Skeletal muscle tissue (tissue), 4 donors: Measurements from ENCODE around the gene AKAP6. TPM values are rescaled to one million over a fixed set of nuclear protein-coding genes. Genes with fewer than 3 reads are reported as not detected.

ENCODE experiments used
- H3K27ac ChIP-seq: one replicate; pipeline ENCODE4 v1.7.0; 2013; ENCODE audit warnings: mild to moderate bottlenecking, low read depth, low read length, inconsistent platforms
- H3K27me3 ChIP-seq, 3 donors: one replicate each; pipeline ENCODE4 v1.7.0; 2013; ENCODE audit warnings: low read length in 3 of 3; ENCODE audit not compliant: control insufficient read depth in 3 of 3, insufficient read depth in 3 of 3
- H3K36me3 ChIP-seq, 3 donors: one replicate each; pipeline ENCODE4 v1.7.0; 2013; ENCODE audit warnings: low read length in 3 of 3; ENCODE audit not compliant: control insufficient read depth in 3 of 3, insufficient read depth in 3 of 3
- H3K4me1 ChIP-seq, 3 donors: one replicate each; pipeline ENCODE4 v1.7.0; 2013; ENCODE audit warnings: low read length in 3 of 3, mild to moderate bottlenecking in 3 of 3; ENCODE audit not compliant: control insufficient read depth in 3 of 3, insufficient read depth in 3 of 3
- H3K4me3 ChIP-seq, 3 donors: one replicate each; pipeline ENCODE4 v1.7.0; 2013; ENCODE audit warnings: low read length in 3 of 3
- H3K9ac ChIP-seq, 3 donors: one replicate each; pipeline ENCODE4 v1.7.0; 2013; ENCODE audit warnings: low read length in 3 of 3, mild to moderate bottlenecking in 3 of 3, moderate library complexity in 2 of 3, low read depth in 1 of 3
- H3K9me3 ChIP-seq, 3 donors: one replicate each; pipeline ENCODE4 v1.7.0; 2013; ENCODE audit warnings: low read length in 3 of 3; ENCODE audit not compliant: control insufficient read depth in 3 of 3
- total RNA-seq: library from RNA; depleted of rRNA; stranded (reverse); fragments of >200 nt; gene quantifications from one replicate; pipeline ENCODE4 v1.2.3, GENCODE V29; 2014
- donor health status: Osteomylitis.

The AKAP6 gene
- total RNA-seq, 1 donor from 2014 or later = 102 TPM

DNA sequence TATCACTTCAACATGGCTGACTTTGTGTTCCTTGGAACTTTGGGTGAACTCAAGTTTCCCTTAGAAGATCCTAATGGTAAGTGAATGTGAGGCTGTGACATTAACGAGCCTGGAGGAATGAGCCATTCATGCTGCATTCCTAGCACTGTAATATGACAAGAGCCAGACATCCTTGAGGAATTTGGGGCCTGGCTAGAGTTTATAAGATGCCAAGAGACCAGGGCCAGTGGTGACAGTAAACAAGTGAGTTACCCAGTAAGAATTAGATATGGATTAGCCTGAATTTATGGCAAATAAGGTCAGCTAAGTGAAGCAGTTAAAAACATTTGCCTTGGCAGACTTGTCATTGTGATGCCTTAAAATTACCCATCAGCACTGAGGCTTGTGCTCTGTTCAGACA lies 232.4 kb downstream of the AKAP6 start:
- Histone ChIP-seq H3K27ac (no peak overlapping the region), H3K36me3 (no peaks in the 10 kb centered on the region), H3K9ac (no peak overlapping the region), H3K9me3 (no peaks in the 10 kb centered on the region), H3K4me3 (no peak overlapping the region), H3K4me1 (peaks cover 4 to 27% (median 18%) of the 10 kb centered on the region in 3 donors), H3K27me3 (no peaks in the 10 kb centered on the region)

DNA sequence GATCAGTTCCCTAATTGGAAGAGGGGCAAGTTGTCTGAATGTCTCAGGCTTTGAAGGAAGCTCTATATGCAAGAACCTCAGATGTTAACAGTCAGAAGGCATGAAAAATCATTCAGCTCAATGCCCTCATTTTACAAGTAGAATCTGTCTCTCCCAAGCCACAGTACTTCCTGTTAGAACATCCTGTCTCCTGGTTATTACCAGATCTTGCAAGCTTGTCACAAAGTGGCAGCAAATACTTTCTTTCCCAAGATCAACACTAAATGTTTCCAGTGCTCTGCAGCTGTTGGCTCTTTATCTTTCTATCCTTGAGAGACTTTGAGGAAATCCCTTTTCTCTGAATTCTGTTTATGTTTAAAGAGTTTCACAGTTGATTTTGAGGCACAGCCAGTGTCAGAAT lies 235.5 kb downstream of the AKAP6 start:
- Histone ChIP-seq H3K27ac (no peak overlapping the region), H3K4me3 (no peak overlapping the region), H3K9ac (peak overlapping the region in 1 of 3 donors; percentile 7), H3K36me3 (no peaks in the 10 kb centered on the region), H3K9me3 (no peaks in the 10 kb centered on the region), H3K27me3 (no peaks in the 10 kb centered on the region), H3K4me1 (peaks cover 4 to 19% (median 14%) of the 10 kb centered on the region in 3 donors)

DNA sequence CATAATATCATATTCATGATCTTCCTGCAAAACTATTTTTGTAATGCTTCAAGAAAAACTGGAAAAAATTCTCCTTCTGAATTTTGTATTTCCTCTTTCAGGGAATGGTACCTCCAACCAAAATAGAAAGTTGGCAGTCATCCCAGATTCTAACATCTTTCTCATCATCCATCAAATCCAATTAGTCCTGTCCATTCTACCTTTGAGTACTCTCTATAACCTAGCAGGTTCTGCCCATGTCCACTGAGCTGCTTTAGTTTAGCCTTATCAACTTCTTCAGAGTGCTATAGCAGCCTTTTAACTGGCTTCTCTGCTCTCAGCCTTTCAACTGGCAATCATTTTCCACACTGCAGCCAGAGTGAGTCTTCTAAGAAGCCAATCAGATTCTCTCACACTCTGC lies 236.2 kb downstream of the AKAP6 start:
- Histone ChIP-seq H3K9ac (no peak overlapping the region), H3K36me3 (no peaks in the 10 kb centered on the region), H3K9me3 (no peaks in the 10 kb centered on the region), H3K4me3 (no peak overlapping the region), H3K27ac (no peak overlapping the region), H3K27me3 (no peaks in the 10 kb centered on the region), H3K4me1 (peaks cover 4 to 14% (median 12%) of the 10 kb centered on the region in 3 donors)

DNA sequence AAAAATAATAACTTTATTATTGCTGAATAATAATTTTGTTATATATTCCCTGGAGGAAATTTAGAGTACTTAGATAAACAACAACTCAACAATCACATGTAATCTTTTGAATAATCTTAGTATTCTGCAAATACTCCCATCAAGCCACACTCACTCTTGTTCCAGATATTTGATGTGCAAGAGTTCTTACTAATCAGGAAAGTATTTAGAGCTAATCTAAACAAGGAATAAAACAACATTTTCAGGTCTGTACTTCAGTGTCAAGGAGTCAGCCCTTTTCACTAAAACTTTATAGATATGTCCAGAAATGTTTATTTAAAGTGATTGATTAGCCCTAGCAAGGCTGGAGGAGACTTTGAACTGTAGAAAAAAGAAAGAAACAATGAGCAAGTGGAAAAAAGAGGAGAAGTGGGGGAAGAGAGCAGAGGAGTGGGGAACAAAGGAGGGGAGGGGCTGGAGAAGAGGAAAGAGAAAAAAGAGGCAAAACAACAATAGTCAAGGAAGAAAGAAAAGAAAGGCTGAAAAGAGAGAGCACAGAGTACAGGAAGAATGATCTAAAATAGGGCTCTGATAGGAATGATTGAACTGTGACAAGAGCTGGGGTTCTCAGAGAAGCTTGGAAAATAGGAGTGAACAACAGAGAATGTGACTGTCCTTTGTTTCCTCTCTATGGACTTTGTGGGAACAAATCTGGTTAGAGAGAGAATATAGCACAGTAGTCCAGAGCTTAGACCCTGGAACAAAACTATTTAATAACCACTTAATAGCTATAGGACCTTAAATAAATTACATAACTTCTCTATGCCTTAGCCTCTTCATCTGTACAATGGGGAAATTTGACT lies 238.7 kb downstream of the AKAP6 start:
- Histone ChIP-seq H3K4me1 (peaks cover 4 to 12% (median 12%) of the 10 kb centered on the region in 3 donors), H3K4me3 (no peak overlapping the region), H3K36me3 (no peaks in the 10 kb centered on the region), H3K9me3 (no peaks in the 10 kb centered on the region), H3K27me3 (no peaks in the 10 kb centered on the region), H3K9ac (no peak overlapping the region), H3K27ac (no peak overlapping the region)

DNA sequence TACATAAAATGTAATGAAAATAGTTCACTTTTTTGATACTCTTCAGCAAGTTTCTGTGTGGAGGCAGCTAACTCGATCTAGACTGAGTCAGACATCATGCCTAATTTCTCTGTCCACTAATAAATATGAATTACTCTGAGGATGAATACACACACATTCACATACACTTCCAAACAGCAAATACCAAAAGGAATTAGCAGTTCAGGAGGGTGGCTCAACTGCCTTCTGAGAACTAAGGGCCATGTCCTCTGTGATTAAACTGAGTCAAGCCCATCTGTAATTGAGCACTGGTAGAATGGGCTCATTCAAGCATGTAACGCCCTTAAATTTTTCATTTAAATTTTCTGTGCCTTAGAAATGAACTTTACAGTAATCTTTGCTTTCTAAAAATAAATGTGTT lies 242.5 kb downstream of the AKAP6 start:
- peaks cover 0 to 4% (median 0%) of the 10 kb centered on the region in 3 donors for H3K4me1 ChIP-seq
- no peaks in the 10 kb centered on the region for H3K36me3 ChIP-seq

DNA sequence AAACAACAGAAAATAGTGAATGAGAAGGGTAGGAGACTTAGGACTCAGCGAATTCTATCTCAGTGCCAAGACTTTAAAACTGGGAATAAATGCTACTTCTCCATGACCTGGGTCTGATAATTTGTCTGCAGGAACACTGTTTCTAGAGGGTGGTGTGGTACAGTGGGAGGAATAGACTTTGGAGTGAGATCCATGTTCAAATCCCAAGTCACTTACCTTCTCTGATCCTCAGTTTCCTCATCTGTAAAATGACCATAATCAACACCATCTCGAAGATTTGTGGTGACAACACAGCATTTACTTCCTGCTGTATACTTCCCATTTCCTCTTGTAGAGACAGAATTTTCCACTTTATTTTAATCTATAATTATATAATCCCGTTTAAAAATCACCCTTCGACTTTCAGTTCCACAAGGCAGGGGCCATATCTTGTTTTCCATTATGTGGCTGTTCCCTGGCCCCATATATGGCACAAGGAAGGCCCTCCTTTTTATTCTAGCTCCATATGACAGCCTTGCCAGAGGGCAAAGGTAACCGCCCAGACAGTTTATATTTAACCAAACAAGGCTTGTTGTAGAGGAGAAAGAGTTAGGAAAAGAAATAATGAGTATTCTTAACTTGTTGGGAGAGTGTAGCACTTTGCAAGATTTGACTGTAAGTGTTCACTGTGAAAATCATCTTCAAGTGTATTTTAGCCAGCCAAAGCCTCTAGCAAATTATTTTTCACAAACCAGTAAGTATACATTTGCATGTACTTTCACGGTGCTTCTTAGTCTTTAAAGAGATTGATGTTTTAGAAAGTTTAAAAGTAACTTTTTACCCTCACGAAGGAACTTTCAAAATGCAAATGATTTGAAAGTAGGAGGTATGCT lies 243.1 kb downstream of the AKAP6 start:
- no peak overlapping the region for H3K9ac ChIP-seq
- H3K27ac ChIP-seq = no peak overlapping the region
- H3K4me3 ChIP-seq = no peak overlapping the region
- H3K36me3 ChIP-seq = no peaks in the 10 kb centered on the region
- H3K27me3 ChIP-seq = no peaks in the 10 kb centered on the region
- peaks cover 0 to 4% (median 0%) of the 10 kb centered on the region in 3 donors for H3K4me1 ChIP-seq
- H3K9me3 ChIP-seq = no peaks in the 10 kb centered on the region

More for the DNA sequence above, 242.5 kb downstream of the AKAP6 start:
- H3K9me3 ChIP-seq = no peaks in the 10 kb centered on the region
- no peak overlapping the region for H3K27ac ChIP-seq
- H3K27me3 ChIP-seq = no peaks in the 10 kb centered on the region
- H3K9ac ChIP-seq = no peak overlapping the region
- no peak overlapping the region for H3K4me3 ChIP-seq

DNA sequence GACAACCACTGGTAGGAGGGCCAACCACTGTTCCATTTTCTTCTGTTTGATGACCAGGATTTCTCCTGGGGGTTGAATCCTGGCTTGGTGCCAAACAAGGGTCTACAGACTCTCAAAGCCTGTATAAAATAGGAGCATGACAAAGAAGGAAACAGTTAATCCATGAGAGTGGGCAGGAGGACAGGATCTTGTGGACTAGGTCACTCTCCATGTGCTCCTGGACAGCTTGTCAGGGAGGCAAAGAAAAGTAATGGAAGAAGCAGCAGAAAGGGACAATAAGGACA lies 243.7 kb downstream of the AKAP6 start:
- H3K27me3 ChIP-seq = no peaks in the 10 kb centered on the region
- no peaks in the 10 kb centered on the region for H3K36me3 ChIP-seq
- H3K4me1 ChIP-seq = peaks cover 0 to 4% (median 0%) of the 10 kb centered on the region in 3 donors
- no peak overlapping the region for H3K27ac ChIP-seq
- H3K9ac ChIP-seq = no peak overlapping the region
- no peak overlapping the region for H3K4me3 ChIP-seq
- no peaks in the 10 kb centered on the region for H3K9me3 ChIP-seq

DNA sequence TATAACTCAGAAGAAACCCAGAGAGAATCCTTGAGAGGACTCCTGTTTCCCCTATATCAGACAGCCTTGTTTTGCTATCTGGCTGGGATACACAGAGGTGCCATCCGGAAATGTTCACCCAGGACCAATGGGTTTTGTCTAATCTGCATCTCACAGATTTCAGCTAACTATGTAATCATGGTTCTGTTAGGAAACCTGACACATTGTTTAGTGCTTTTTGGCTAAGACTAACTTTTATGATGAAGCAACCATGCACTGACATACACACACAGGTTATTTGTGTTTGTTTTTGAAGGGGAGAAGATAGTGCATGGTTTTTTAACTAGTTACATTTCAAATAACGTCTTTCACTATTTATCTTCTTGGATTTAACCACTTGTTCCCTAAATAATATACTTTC lies 245.2 kb downstream of the AKAP6 start:
- Histone ChIP-seq H3K27me3 (no peaks in the 10 kb centered on the region), H3K36me3 (no peaks in the 10 kb centered on the region), H3K9me3 (no peaks in the 10 kb centered on the region), H3K9ac (no peak overlapping the region), H3K4me3 (no peak overlapping the region), H3K27ac (no peak overlapping the region), H3K4me1 (peaks cover 0 to 4% (median 0%) of the 10 kb centered on the region in 3 donors)

DNA sequence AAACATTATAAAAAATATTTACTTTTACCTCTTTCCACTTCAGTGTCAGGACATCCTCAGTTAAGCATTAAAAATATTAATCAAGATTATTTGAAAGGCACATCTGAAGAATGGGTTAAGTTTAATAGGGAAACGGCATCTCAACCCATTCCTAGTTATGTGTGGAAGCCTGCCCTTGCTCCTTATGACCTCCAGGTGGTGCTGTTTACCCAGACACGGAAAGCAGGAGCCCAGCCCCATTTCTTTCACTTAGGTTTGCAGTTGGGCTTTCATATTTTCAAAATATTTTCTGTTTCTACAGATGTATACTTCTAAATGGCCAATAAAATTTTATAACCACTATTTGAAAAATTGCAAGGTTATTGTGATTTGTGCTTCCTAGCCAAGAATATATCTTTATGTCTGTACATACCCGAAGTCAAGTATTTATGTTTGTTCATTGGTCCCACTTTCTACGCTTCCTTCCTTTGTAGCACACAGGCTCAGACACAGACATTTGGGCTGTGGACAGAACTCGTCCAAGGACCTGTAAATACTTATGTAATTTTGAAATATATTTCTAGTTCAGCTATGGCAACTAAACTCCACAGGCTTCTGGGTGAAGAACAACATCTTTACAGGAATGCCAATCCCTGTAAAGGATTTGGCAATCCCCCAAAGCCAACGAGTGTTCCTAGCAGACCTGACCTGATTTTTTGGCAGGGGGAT lies 247.1 kb downstream of the AKAP6 start:
- H3K36me3 ChIP-seq = no peaks in the 10 kb centered on the region
- H3K4me3 ChIP-seq = peak overlapping the region in 1 of 3 donors; percentile 6
- no peak overlapping the region for H3K9ac ChIP-seq
- H3K4me1 ChIP-seq = peaks cover 0 to 4% (median 0%) of the 10 kb centered on the region in 3 donors
- no peaks in the 10 kb centered on the region for H3K9me3 ChIP-seq
- no peaks in the 10 kb centered on the region for H3K27me3 ChIP-seq
- H3K27ac ChIP-seq = no peak overlapping the region
